NCI-H1930 (cell line): Measurements from ENCODE around the gene DMD.

Source experiments
- DNase-seq, 2 experiments: peaks; one replicate each; lab custom pipeline; 2025; lab: John Stamatoyannopoulos, UW

Gene DMD

DNA sequence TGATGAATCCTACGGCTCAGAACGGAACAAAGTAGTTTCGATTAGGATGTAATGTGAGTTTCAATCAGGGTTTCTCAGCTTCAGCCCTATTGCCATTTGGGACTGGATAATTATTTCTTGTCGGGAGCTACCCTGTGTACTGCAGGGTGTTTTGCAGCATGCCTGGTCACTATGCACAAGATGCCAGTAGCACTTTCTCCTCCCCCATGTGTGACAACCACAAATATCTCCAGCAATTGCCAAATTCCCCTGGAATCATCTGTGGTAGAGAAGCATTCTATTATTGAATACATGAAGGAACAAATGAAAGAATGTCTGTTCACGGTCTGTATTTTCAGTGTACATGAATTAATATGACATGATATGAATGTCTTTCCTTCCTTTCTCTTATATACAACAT, 1356.6 kb downstream of the DMD start:
- DNase-seq: no peak

DNA sequence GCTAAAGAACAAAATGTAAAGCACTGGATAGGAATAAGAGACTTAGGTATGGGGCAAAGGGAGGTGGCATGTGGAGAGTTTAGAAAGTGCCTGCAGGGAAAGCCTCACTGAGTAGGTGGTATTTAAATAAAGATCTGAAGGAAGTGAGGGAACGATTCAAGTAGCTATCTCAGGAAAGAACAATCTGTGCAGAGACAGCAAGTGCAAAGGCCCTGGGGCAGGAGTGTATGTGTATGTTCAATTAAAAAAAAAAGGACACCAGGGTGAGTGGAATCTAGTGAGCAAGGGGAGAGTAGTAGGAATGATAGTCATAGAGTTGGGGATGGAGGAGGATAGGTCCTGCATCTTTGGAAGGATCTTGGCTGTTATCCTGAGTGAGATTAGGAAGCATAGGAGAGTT, 1359.6 kb downstream of the DMD start:
- DNase-seq: no peak

DNA sequence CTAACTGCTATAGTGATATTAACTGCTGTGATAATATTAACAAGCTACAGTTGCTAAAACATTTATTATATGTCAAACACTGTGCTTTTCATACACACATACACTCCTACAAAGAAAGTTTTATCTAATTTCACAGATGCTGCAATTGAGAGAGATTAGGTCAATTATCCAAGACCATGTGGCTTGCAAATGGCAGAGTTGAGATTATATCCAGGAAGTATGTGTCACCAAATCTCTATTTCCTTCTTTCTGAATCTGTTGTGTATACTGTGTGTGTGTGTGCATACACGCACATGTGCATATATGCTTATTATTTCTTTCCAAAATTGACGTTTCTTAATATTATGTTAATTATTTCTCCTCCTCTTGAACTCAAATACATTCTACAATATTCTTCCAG, 1363.6 kb downstream of the DMD start:
- no peak for DNase-seq

DNA sequence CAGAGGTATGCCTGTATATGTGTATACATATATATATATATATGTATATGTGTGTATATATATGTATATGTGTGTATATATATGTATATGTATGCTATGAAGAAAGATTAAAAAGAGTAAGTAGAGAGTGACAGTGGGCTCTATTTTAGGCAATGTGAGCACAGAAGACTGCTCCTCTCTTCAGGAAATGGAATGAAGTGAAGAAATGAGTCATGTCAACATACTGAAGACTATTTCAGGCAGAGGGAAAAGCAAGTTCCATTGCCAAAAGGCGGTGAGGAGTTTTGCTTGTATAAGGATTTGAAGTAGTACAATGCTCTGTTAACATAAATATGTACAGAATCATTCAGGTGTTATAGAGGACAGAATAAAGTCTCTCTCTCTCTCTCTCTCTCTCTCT, 1366.3 kb downstream of the DMD start:
- no peak for DNase-seq

DNA sequence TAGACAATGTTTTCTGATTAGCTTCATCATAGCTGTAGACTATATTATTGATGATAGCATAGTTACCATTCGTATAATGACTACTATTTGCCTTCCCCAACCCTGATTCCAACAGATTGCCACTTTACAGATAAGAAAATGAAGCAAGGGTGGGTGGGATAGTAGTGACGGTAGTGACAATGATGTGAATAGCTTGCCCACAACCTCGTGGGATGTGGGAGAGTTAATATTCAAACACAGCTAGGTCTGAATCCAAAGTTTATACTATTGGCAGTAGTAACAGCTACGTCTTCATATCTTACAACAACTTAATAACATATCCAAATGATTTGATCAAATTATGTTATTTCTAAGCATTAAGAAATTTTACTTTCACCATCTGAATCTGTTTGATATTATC, 1372.7 kb downstream of the DMD start:
- no peak for DNase-seq

DNA sequence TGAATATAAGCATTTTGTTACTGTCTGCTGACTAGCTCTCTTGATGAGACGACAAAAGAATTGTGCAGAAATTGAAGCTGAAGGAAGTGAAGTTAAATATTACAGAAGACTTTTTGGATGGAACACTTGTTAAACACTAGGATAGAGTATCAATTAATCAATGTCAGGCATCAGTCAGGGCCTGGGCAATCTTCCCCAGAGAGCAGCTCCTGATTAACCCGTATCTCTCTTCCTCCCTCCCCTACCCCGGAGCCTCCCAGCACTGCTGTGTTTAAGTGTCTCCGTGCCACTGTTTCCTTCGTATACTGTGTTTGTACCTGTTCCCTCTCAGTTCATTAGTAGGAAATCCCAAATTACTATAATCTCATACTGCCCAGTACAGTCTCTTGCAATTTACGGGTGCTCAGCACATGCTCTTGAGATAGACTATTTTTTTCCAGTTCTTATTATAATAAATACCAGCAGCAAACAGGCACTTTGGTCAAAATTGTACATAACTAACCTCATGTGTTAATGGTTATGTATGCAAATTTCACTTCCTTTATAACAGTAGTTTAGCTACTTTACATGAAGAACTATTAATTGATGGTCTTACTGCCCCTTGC, 1373.8 kb downstream of the DMD start:
- DNase-seq: no peak

DNA sequence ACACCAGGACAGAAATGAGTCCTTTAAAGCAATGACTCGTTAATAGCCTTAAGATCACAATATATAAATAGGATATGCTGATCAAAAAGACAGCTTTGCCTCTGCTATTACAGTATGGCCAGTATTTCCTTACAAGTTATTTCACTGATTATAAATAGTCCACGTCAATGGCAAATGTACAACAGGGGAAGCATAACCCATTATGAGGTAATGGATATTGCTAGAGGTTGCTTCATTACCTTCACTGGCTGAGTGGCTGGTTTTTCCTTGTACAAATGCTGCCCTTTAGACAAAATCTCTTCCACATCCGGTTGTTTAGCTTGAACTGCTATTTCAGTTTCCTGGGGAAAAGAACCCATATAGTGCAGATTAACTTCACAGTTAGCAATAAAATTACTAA, 1374.9 kb downstream of the DMD start:
- no peak for DNase-seq

DNA sequence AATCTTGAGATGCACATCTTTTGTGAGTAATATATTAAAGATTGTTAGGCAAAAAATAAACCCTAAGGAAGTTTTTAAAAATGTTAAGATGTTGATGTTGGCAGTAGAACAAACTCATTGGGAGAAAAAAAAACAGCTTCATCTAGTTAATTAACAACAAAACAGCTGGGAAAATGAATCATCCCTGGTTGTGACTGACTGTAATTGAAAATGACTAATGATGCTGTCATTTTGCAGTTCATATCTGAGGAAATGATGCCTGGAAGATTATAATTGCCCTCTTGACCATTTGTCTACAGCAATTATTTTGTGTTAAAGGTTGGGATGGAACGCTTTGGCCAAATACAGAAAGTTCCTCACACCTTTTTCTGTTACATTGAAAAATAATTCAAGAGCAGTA, 1379.1 kb downstream of the DMD start:
- no peak for DNase-seq

DNA sequence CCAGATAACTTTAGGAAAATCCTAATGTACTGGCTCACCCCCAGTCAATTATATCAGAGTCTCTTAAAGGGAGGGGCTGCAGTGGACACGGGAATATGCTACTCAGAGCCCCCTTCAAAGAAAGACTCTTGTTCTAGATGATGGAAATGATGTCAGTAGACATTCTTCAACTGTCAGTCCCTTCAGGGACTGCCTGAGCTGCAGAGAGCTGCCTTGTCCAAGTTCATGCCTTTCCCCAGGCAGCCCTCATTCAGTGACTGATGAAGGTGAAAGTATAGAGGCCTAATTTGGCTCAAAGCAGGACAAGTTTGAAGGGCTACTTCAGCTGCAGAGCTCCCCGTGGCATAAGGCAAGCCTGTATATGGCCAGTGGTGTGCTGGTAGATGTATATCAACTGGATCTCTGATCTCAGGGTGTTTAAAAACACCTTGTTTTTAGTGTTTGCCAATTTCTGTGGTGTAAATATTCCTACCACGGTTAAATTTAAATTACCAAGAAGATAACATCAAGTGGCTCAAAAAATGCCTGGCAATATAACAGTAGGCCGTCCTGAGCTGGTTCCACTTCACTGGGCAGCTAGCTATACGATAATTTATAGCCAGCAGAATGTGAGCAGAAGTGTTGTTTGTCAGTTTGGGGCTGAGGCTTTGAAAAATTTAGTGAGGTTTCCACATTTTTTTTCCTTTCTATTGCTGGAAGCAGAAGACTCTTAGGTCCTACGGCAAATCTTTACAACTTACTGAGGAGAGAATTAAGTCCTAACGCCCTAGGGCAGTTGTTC, 1390.7 kb downstream of the DMD start:
- no peak for DNase-seq

DNA sequence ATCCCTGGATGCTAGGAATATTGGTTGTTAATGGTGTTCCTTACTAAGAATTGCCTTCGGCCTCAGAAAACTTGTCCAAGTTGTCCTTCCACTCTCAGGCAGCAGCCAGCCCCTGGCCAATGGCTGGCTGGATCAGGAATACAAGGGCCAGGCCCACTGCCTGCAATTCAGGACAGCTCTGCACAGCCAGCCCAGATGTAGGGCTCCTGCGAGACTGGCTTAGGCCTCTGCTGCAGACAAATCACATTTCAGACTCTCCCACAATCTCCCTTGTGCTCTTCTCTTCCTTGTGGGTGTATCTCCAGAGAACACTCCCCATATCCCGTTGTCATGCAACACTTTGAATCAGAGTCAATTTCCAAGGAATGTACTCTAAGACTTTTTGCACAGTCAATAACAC, 1391.9 kb downstream of the DMD start:
- DNase-seq: no peak

DNA sequence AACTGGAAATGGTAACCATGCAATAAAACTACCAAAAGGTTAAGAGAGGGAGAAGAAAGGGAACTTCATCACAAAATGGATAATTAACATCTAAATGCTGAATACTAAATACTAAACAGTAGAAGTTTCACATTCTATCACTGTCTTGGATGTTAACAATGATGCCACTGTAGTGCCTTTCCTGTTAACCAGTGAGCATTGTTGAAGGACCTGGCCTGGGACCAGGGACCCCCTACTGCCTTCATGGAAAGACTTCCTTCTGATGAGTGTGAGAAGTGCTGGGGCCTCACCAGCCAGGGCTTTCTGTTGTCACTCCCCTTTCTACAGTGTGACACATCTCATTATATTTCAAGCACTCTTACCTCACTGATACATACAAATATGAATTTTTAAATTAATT, 1400.2 kb downstream of the DMD start:
- no peak for DNase-seq

DNA sequence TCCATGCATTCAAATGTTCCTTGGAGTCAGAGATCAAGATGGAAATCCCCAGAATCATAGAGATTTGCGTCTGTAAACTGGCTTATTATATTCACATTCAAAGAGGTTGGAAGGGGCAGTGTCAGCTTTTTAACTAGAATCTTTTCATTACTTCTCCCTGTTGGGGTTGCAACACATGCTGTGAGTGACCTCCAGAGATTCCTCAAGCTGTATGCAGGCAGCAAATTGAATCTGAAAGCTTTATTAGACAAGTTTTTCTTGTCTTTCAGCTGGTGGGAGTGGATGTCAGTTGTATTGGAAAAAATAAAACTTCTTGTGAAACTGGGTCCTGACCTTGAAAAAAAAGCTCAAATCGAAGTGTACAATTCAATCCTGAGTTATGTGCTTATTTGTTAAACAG, 1403.0 kb downstream of the DMD start:
- DNase-seq: no peak

DNA sequence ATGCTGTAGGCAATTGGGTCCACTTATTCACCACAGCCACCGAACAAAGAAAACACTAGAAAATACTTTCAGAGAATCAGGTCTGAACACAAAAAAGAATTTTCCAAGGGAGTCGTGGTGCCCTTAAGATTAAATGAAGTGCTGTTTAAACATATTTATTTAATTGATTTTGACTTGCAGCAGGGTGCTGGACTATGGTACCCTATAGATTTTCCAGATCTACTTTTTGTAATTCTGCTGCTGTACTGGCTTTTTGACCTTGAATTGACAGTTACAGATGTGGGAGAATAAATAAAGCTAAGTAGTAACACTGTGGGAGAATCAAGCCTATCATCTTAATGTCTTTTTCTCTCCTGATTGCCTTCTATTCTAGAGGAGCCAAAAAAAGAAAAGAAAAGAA, 1404.2 kb downstream of the DMD start:
- DNase-seq: no peak

DNA sequence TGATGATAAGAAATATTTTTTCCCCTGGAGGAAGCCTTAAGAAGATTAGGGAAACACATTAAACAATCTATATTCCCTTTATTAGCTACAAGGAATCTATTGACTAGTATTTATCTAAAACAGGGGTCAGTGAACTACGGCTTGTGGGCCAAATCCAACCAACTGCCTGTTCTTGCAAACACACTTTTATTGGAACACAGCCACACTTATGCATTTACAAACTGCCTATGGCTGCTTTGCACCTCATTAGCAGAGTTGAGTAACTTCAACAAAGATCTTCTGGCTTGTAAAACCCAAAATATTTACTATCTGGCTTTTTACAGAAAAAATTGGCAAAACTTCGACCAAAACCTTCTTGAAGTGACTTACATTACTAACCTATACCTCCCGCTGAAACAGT, 1405.6 kb downstream of the DMD start:
- no peak for DNase-seq

DNA sequence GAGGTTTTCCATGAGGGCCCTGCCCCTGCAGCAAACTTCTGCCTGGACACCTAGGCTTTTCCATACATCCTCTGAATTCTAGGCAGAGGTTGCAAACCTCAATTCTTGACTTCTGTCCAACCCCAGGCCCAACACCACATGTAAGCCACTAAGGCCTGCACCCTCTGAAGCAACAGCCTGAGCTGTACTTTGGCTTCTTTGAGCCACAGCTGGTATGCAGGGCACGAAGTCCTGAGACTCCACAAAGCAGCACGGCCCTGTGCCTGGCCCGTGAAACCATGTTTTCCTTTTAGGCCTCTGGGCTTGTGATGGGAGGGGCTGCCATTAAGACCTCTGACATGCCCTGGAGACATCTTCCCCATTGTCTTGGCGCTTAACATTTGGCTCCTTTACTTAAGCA, 1411.1 kb downstream of the DMD start:
- DNase-seq: no peak

DNA sequence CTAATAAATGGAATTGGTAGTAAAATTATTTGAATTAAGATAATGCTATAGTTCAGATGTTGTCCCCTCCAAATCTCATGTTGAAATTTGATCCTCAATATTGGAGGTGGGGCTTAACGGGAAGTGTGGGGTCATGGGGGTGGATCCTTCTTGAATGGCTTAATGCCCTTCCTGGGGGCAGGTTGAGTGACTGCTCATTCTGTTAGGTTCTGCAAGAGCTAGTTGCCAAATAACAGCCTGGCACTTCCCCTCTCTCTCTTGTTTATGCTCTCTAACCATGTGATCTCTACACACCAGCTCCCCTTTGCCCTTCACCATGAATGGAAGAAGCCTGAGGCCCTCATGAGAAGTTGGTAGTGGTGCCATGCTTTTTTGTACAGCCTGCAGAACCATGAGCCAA, 1414.7 kb downstream of the DMD start:
- DNase-seq: no peak

DNA sequence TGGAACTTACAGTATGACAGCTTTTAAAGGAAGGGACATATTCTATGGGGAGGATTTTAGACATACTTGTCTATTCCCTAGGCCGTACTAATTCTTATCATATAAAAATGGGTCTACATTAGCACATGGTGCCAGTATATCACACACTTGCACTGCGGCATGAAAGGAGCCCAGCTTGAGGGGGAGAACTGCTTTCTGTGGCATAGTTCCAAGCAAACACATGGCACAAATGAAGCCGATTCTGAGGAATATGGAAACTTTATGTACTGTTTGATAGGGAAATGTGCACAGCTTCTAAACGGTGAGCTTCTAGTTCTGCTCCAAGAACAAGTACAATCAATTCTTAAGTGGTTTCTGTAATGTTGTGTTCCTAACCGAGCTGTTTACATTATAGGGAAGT, 1463.9 kb downstream of the DMD start:
- no peak for DNase-seq

DNA sequence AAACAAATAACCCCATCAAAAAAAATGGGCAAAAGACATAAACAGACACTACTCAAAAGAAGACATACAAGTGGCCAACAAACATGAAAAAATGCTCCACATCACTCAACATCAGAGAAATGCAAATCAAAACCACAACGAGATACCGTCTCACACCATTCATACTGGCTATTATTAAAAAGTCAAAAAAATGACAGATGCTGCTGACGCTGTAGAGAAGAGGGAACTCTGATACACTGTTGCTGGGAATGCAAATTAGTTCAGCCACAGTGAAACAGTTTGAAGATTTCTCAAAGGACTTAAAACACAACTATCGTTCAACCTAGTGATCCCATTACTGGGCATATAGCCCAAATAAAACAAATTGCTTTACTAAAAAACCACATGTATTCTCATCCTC, 1468.3 kb downstream of the DMD start:
- no peak for DNase-seq

DNA sequence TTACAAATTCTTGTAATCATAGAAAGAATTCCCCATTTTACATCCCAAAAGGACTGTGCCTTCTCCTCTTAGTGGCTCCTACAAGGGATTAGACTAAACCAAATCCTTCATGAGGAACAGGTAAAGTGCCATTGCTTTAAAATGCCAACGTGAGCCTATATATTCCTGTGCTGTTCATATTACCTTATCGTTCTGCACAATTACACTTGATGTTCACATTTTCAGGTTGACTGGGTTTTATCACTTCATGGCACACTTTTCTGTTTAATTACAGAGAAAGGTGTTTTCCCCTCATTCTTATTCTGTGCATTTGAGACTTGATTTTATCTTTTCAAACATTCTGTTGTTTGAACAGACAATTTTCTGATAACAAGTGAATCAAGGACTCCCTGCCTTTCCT, 1493.9 kb downstream of the DMD start:
- DNase-seq: no peak

DNA sequence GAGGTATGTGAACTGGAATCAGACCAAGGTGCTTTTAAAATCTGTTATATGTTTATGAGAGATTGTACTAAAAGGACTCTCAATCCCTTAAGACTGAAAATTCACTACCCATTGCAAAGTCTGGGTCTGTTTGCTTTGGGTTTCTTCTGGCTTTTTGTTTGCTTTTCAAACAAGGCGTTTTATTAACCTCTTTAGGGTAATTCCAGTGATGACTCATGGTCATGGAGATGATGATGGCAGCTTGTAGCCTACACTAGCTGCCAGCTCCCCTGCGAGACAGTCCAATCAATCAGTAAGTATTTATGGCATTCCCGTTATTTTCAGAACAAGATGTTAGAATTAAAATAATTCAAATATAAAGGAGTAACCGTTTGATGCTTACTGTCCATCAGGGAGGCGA, 1495.7 kb downstream of the DMD start:
- DNase-seq: no peak

DNA sequence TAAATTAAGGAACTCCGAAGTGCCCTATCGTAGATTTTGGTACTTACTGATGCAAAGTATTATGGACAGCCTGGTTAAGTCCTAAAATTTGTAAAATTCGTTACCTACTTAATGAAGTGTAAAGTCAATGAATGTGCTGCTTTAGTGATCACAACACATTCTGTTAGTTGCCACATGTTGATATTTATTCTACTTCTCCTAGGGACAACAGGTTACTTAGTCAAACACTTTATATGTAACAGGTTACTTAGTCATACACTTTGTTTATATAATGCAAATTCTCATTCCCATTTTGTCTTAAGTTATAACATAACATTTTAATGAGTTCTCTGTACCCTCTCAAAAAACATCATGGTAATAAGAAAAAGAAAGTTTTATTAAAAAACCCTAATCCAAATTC, 1496.6 kb downstream of the DMD start:
- no peak for DNase-seq

DNA sequence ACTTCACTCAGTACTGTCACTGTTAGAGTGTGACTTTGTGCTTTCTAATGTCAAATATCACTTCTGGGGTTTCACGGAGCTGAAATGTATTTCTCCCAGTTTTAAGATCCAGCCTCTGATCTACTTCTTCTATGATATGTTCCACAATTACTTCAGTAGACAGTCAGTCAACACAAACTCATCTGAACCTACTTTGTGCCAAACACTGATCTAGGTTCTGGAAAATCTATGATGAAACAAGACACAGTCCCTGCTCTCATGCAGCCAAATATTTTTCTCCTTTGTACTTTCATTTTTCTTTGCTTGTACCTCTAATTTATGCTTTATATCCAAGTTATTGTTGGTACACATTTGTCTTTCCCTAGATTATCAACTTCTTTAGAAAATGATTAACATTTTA, 1498.2 kb downstream of the DMD start:
- DNase-seq: no peak

DNA sequence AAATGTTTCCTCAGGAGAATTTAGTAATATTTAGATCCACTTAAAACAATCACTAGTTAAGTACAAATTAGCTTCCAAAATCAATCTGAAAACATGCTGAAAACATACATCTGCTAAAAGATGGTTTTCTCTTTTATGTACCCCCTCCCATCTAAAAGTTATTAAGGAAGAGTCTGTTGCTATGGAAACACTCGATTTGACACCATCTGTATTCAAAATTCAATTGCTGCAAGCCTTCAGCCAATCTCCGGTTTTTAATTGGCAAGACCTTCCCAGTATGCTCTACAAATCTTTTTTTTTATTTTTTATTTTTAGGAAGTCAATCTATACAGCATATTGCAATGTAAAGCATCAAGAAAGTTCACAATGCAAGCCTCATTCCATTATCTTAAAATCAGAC, 1500.2 kb downstream of the DMD start:
- no peak for DNase-seq

DNA sequence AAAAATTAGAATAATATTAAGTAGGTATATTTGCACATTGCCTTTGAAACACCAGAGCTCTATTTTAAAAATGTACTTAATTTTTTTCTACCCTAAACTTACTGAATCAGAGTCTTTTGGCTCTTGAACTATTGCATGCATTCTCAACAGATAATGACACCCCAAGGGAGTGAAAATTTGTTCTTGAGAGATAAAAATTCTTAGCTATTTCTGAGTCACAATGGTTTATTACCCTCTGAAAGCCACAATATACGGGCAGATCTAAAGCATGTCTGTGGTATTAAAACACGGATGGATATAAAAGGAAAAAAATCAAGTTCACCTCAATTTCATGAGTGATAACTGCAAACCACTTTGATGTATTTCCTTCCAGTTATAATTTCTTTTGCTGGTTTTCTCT, 1503.2 kb downstream of the DMD start:
- DNase-seq: no peak
